Natural killer cell treated with Interleukin-12 subunit alpha and Interleukin-12 subunit beta and Interleukin-15 and Interleukin-18, amount 100 ng/mL, for 72 hours (primary cell): ENCODE measurements around the gene ICAM1. TPM values are rescaled to one million over a fixed set of nuclear protein-coding genes. Genes with fewer than 3 reads are reported as not detected.
"Not testable (repeated sequence)": the region's sequence is repeated elsewhere in the genome, so short reads cannot be mapped to it uniquely, and the experiment has no call there.

Experiments used
- ATAC-seq, 2 donors: fragments of 150-1000 bp; cut with Tn5 transposase in 1 of 2; sonication (Bioruptor Pico), chemical (Tn5 transposase) in 1 of 2; 2 replicates each; pipeline ENCODE4 v1.10.0; 2021
- DNase-seq: peaks from one replicate; pipeline ENCODE4 v3.0.0; 2022; ENCODE audit warnings: low spot score
- H3K27ac Mint-ChIP-seq, 2 donors: 1 replicate in 1 of 2; 2 replicates in 1 of 2; pipeline ENCODE4 v1.8.0; 2022; ENCODE audit warnings: mixed read lengths in 2 of 2, mild to moderate bottlenecking in 1 of 2, moderate library complexity in 1 of 2
- H3K27me3 Mint-ChIP-seq, 2 donors: 1 replicate in 1 of 2; 2 replicates in 1 of 2; pipeline ENCODE4 v1.8.0; 2022; ENCODE audit warnings: mixed read lengths in 2 of 2
- H3K36me3 Mint-ChIP-seq: one replicate; pipeline ENCODE4 v1.8.0; 2022; ENCODE audit warnings: mixed read lengths
- H3K4me1 Mint-ChIP-seq, 2 donors: 1 replicate in 1 of 2; 2 replicates in 1 of 2; pipeline ENCODE4 v1.8.0; 2022; ENCODE audit warnings: low read depth in 2 of 2, mixed read lengths in 2 of 2, mild to moderate bottlenecking in 1 of 2
- H3K4me3 Mint-ChIP-seq: one replicate; pipeline ENCODE4 v1.8.0; 2022; ENCODE audit warnings: mixed read lengths
- H3K9me3 Mint-ChIP-seq: 2 replicates; pipeline ENCODE4 v1.8.0; 2022; ENCODE audit warnings: mixed read lengths
- total RNA-seq, 2 donors: library from RNA; stranded (reverse); gene quantifications; one replicate each; pipeline ENCODE4 v1.2.3, GENCODE V29; 2022

The ICAM1 gene
- total RNA-seq, 2 donors from 2014 or later = 106 to 264 TPM

GRCh38 chr19:10277795-10278589 lies 7.1 kb downstream of the ICAM1 start:
- Mint-ChIP-seq H3K4me3 (peak overlapping the region; percentile 58), H3K27me3 (no peaks in the 10 kb centered on the region), H3K36me3 (peaks cover 31% of the 10 kb centered on the region), H3K27ac (peak overlapping the region; percentile 31 to 82), H3K4me1 (peaks cover 33 to 40% of the 10 kb centered on the region in 2 donors), H3K9me3 (no peaks in the 10 kb centered on the region)
- DNase-seq = peak; percentile 58
- peak in 1 of 2 donors; percentile 57 for ATAC-seq

GRCh38 chr19:10278935-10279334 lies 8.0 kb downstream of the ICAM1 start:
- Mint-ChIP-seq H3K36me3 (peaks cover 28% of the 10 kb centered on the region), H3K4me1 (peaks cover 31 to 45% of the 10 kb centered on the region in 2 donors), H3K27me3 (no peaks in the 10 kb centered on the region), H3K9me3 (no peaks in the 10 kb centered on the region), H3K4me3 (peak overlapping the region; percentile 68), H3K27ac (peak overlapping the region; percentile 77 to 82)
- DNase-seq = no peak
- ATAC-seq = no peak

GRCh38 chr19:10279737-10280442 lies 9.0 kb downstream of the ICAM1 start:
- Mint-ChIP-seq H3K4me3 (peak overlapping the region; percentile 58), H3K4me1 (peaks cover 24 to 43% of the 10 kb centered on the region in 2 donors)

GRCh38 chr19:10282043-10282442 lies 11.1 kb downstream of the ICAM1 start:
- H3K27ac Mint-ChIP-seq, H3K4me3 Mint-ChIP-seq, H3K27me3 Mint-ChIP-seq, H3K9me3 Mint-ChIP-seq, DNase-seq, ATAC-seq: not testable (repeated sequence)
- Mint-ChIP-seq H3K4me1 (peaks cover 39 to 54% of the 10 kb centered on the region in 2 donors), H3K36me3 (peaks cover 30% of the 10 kb centered on the region)

More at GRCh38 chr19:10279737-10280442, 9.0 kb downstream of the ICAM1 start:
- Mint-ChIP-seq H3K27ac (peak overlapping the region; percentile 77 to 82), H3K9me3 (no peaks in the 10 kb centered on the region), H3K36me3 (peaks cover 21% of the 10 kb centered on the region), H3K27me3 (no peaks in the 10 kb centered on the region)
- DNase-seq (no peak), ATAC-seq (peak in 1 of 2 donors; percentile 55)

DNA sequence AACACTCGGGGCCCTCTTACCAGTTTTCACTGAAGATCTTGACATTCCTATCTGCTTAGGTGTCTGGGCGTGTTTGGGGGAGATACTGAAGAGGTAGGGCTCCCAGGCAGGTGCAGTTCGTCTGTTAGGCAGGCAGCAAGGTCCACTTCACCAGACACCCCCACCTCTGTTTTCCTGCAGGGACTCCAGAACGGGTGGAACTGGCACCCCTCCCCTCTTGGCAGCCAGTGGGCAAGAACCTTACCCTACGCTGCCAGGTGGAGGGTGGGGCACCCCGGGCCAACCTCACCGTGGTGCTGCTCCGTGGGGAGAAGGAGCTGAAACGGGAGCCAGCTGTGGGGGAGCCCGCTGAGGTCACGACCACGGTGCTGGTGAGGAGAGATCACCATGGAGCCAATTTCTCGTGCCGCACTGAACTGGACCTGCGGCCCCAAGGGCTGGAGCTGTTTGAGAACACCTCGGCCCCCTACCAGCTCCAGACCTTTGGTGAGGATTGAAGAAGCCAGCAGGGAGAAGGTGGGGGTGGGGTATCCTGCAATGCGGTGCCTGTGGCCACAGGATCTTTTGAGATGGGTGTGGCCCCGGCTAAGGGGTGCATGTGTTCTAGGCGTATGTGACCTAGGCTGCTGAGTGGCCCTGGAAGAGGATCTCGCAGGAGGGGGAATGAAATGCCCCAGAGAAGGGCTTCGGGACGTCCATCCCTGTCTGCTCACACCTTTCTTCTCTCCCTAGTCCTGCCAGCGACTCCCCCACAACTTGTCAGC lies 12.6 kb downstream of the ICAM1 start:
- H3K4me1 Mint-ChIP-seq = peaks cover 34 to 53% of the 10 kb centered on the region in 2 donors
- ATAC-seq (no peak), DNase-seq (no peak)
- no peaks in the 10 kb centered on the region for H3K27me3 Mint-ChIP-seq
- H3K36me3 Mint-ChIP-seq = peaks cover 23% of the 10 kb centered on the region
- no peak overlapping the region for H3K4me3 Mint-ChIP-seq
- H3K9me3 Mint-ChIP-seq = no peaks in the 10 kb centered on the region
- no peak overlapping the region for H3K27ac Mint-ChIP-seq

DNA sequence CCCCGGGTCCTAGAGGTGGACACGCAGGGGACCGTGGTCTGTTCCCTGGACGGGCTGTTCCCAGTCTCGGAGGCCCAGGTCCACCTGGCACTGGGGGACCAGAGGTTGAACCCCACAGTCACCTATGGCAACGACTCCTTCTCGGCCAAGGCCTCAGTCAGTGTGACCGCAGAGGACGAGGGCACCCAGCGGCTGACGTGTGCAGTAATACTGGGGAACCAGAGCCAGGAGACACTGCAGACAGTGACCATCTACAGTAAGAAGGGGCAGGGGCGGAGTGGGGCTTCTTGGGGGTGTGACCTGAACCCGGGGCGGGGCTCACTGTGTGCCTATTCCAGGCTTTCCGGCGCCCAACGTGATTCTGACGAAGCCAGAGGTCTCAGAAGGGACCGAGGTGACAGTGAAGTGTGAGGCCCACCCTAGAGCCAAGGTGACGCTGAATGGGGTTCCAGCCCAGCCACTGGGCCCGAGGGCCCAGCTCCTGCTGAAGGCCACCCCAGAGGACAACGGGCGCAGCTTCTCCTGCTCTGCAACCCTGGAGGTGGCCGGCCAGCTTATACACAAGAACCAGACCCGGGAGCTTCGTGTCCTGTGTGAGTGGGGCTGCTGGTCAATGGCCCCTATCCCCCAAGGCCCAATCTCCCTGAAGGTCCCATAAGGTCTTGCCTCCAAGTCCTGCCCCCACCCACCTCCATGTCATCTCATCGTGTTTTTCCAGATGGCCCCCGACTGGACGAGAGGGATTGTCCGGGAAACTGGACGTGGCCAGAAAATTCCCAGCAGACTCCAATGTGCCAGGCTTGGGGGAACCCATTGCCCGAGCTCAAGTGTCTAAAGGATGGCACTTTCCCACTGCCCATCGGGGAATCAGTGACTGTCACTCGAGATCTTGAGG lies 13.4 kb downstream of the ICAM1 start:
- H3K27ac Mint-ChIP-seq = no peak overlapping the region
- ATAC-seq (no peak), DNase-seq (no peak)
- no peak overlapping the region for H3K4me3 Mint-ChIP-seq
- peaks cover 18% of the 10 kb centered on the region for H3K36me3 Mint-ChIP-seq
- peaks cover 33 to 52% of the 10 kb centered on the region in 2 donors for H3K4me1 Mint-ChIP-seq
- H3K27me3 Mint-ChIP-seq = no peaks in the 10 kb centered on the region
- H3K9me3 Mint-ChIP-seq = no peaks in the 10 kb centered on the region

DNA sequence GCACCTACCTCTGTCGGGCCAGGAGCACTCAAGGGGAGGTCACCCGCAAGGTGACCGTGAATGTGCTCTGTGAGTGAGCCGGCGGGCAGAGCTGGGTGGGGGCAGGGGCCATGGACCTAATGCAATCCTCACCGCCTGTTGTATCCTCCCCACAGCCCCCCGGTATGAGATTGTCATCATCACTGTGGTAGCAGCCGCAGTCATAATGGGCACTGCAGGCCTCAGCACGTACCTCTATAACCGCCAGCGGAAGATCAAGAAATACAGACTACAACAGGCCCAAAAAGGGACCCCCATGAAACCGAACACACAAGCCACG lies 14.0 kb downstream of the ICAM1 start:
- peaks cover 14% of the 10 kb centered on the region for H3K36me3 Mint-ChIP-seq
- peak overlapping the region in 1 of 2 donors; percentile 26 for H3K27ac Mint-ChIP-seq
- H3K27me3 Mint-ChIP-seq = no peaks in the 10 kb centered on the region
- H3K9me3 Mint-ChIP-seq = no peaks in the 10 kb centered on the region
- peaks cover 27 to 47% of the 10 kb centered on the region in 2 donors for H3K4me1 Mint-ChIP-seq
- no peak for ATAC-seq
- DNase-seq = no peak
- H3K4me3 Mint-ChIP-seq = peak overlapping the region; percentile 24

DNA sequence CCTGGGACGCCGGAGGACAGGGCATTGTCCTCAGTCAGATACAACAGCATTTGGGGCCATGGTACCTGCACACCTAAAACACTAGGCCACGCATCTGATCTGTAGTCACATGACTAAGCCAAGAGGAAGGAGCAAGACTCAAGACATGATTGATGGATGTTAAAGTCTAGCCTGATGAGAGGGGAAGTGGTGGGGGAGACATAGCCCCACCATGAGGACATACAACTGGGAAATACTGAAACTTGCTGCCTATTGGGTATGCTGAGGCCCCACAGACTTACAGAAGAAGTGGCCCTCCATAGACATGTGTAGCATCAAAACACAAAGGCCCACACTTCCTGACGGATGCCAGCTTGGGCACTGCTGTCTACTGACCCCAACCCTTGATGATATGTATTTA lies 14.5 kb downstream of the ICAM1 start:
- ATAC-seq (no peak), DNase-seq (no peak)
- H3K4me1 Mint-ChIP-seq = peaks cover 29 to 49% of the 10 kb centered on the region in 2 donors
- H3K36me3 Mint-ChIP-seq = peaks cover 12% of the 10 kb centered on the region
- H3K9me3 Mint-ChIP-seq = no peaks in the 10 kb centered on the region
- H3K4me3 Mint-ChIP-seq = peak overlapping the region; percentile 24
- peaks cover 3 to 4% of the 10 kb centered on the region in 2 donors for H3K27me3 Mint-ChIP-seq
- peak overlapping the region in 1 of 2 donors; percentile 26 for H3K27ac Mint-ChIP-seq

DNA sequence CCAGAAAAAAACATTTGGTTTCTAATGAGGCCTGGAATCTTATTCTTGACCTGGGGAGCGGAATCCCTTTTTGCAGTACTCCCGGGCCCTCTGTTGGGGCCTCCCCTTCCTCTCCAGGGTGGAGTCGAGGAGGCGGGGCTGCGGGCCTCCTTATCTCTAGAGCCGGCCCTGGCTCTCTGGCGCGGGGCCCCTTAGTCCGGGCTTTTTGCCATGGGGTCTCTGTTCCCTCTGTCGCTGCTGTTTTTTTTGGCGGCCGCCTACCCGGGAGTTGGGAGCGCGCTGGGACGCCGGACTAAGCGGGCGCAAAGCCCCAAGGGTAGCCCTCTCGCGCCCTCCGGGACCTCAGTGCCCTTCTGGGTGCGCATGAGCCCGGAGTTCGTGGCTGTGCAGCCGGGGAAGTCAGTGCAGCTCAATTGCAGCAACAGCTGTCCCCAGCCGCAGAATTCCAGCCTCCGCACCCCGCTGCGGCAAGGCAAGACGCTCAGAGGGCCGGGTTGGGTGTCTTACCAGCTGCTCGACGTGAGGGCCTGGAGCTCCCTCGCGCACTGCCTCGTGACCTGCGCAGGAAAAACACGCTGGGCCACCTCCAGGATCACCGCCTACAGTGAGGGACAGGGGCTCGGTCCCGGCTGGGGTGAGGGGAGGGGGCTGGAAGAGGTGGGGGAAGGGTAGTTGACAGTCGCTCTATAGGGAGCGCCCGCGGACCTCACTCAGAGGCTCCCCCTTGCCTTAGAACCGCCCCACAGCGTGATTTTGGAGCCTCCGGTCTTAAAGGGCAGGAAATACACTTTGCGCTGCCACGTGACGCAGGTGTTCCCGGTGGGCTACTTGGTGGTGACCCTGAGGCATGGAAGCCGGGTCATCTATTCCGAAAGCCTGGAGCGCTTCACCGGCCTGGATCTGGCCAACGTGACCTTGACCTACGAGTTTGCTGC lies 16.1 kb downstream of the ICAM1 start, which contains the start of gene ICAM4:
Gene ICAM4 (plus strand): TSS at position 153 of the 935 bp plus-strand sequence. CDS start 58 bp downstream, at position 211.
- Mint-ChIP-seq H3K9me3 (no peaks in the 10 kb centered on the region), H3K4me3 (peak within 1 kb of the TSS; percentile 56), H3K4me1 (peaks cover 44 to 65% of the 10 kb centered on the region in 2 donors), H3K36me3 (peaks cover 12% of the 10 kb centered on the region), H3K27me3 (peaks cover 8 to 9% of the 10 kb centered on the region in 2 donors), H3K27ac (peak within 1 kb of the TSS in 1 of 2 donors; percentile 17)
- ATAC-seq (no peak), DNase-seq (peak; percentile 60)

DNA sequence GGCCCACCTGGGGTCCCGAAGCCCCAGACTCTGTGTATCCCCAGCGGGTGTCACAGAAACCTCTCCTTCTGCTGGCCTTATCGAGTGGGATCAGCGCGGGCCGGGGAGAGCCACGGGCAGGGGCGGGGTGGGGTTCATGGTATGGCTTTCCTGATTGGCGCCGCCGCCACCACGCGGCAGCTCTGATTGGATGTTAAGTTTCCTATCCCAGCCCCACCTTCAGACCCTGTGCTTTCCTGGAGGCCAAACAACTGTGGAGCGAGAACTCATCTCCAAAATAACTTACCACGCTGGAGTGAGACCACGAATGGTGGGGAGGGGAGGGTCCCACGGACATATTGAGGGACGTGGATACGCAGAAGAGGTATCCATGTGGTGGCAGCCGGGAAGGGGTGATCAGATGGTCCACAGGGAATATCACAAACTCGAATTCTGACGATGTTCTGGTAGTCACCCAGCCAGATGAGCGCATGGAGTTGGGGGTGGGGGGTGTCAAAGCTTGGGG lies 17.8 kb downstream of the ICAM1 start:
- Mint-ChIP-seq H3K4me3 (peak overlapping the region; percentile 87), H3K9me3 (no peaks in the 10 kb centered on the region), H3K27ac (no peak overlapping the region), H3K27me3 (peaks cover 15 to 17% of the 10 kb centered on the region in 2 donors), H3K4me1 (peaks cover 58 to 69% of the 10 kb centered on the region in 2 donors), H3K36me3 (peaks cover 12% of the 10 kb centered on the region)
- no peak for DNase-seq
- ATAC-seq = peak; percentile 4 to 24

GRCh38 chr19:10289167-10289835 lies 18.4 kb downstream of the ICAM1 start:
- H3K4me1 Mint-ChIP-seq = peaks cover 58 to 66% of the 10 kb centered on the region in 2 donors
- H3K4me3 Mint-ChIP-seq = peak overlapping the region; percentile 87
- no peak overlapping the region for H3K27ac Mint-ChIP-seq

More at GRCh38 chr19:10289167-10289835, 18.4 kb downstream of the ICAM1 start:
- peak; percentile 4 to 57 for ATAC-seq
- peak; percentile 67 for DNase-seq
- H3K36me3 Mint-ChIP-seq = peaks cover 12% of the 10 kb centered on the region
- H3K27me3 Mint-ChIP-seq = peaks cover 15 to 17% of the 10 kb centered on the region in 2 donors
- no peaks in the 10 kb centered on the region for H3K9me3 Mint-ChIP-seq
